ENCODE data around the gene APAF1. TPM values are rescaled to one million over a fixed set of nuclear protein-coding genes. Genes with fewer than 3 reads are reported as not detected.
"Not testable (repeated sequence)": the region's sequence is repeated elsewhere in the genome, so short reads cannot be mapped to it uniquely, and the experiment has no call there.

The APAF1 gene
- total RNA-seq, 1 donor from 2014 or later: 49.2 TPM

- Mint-ChIP-seq H3K27me3 (ENCODE audit: low read depth, unreplicated experiment) (peaks cover 2% of the 10 kb centered on the region), H3K27ac (ENCODE audit: unreplicated experiment) (peak overlapping the region; percentile 12), H3K4me3 (ENCODE audit: unreplicated experiment) (no peak overlapping the region), H3K36me3 (ENCODE audit: low read depth, unreplicated experiment) (peaks cover 3% of the 10 kb centered on the region), H3K4me1 (ENCODE audit: low read depth, unreplicated experiment) (peaks cover 28% of the 10 kb centered on the region), H3K9me3 (ENCODE audit: unreplicated experiment) (peaks cover 6% of the 10 kb centered on the region)
- Histone ChIP-seq H3K4me2 (ENCODE audit: low read length) (peak overlapping the region; percentile 72), H3K27me3 (ENCODE audit: insufficient read depth, low read length) (no peaks in the 10 kb centered on the region), H3K4me3 (ENCODE audit: insufficient read depth, low read depth, low read length) (no peak overlapping the region), H3K36me3 (ENCODE audit: insufficient read depth, low read length) (no peaks in the 10 kb centered on the region), H3K9ac (ENCODE audit: low read length) (peak overlapping the region; percentile 81), H3K79me2 (ENCODE audit: insufficient read depth, low read length) (no peaks in the 10 kb centered on the region), H4K20me1 (ENCODE audit: insufficient read depth, low read length) (no peaks in the 10 kb centered on the region), H3K27ac (ENCODE audit: low read depth, low read length) (peak overlapping the region; percentile 91), H2AFZ (ENCODE audit: low read depth, low read length) (peak overlapping the region; percentile 23), H3K9me3 (ENCODE audit: insufficient read depth, low read depth, low read length) (no peaks in the 10 kb centered on the region), H3K4me1 (ENCODE audit: insufficient read depth, low read length) (peaks cover 33% of the 10 kb centered on the region)
- DNase-seq (ENCODE audit: low read depth): peak; percentile 92
- TF ChIP-seq, protein P1, sequence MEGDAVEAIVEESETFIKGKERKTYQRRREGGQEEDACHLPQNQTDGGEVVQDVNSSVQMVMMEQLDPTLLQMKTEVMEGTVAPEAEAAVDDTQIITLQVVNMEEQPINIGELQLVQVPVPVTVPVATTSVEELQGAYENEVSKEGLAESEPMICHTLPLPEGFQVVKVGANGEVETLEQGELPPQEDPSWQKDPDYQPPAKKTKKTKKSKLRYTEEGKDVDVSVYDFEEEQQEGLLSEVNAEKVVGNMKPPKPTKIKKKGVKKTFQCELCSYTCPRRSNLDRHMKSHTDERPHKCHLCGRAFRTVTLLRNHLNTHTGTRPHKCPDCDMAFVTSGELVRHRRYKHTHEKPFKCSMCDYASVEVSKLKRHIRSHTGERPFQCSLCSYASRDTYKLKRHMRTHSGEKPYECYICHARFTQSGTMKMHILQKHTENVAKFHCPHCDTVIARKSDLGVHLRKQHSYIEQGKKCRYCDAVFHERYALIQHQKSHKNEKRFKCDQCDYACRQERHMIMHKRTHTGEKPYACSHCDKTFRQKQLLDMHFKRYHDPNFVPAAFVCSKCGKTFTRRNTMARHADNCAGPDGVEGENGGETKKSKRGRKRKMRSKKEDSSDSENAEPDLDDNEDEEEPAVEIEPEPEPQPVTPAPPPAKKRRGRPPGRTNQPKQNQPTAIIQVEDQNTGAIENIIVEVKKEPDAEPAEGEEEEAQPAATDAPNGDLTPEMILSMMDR (IDR thresholded peaks at IDR 0.05; ENCODE audit: insufficient read depth, low read depth, low read length): no peak
- no peak for TF ChIP-seq EZH2 (IDR thresholded peaks at IDR 0.05; ENCODE audit: insufficient read depth, low read length)
- FAIRE-seq: peak; percentile 99
Observed at GRCh38 chr12:98752726-98753125, 107.6 kb downstream of the APAF1 start.

GRCh38 chr12:98754095-98754494 lies 109.0 kb downstream of the APAF1 start:
- peak overlapping the region; percentile 91 for H3K27ac ChIP-seq (ENCODE audit: low read depth, low read length)
- TF ChIP-seq, protein P1 (IDR thresholded peaks at IDR 0.05; ENCODE audit: insufficient read depth, low read depth, low read length): no peak
- TF ChIP-seq EZH2 (IDR thresholded peaks at IDR 0.05; ENCODE audit: insufficient read depth, low read length): no peak

GRCh38 chr12:98755855-98756254 lies 110.8 kb downstream of the APAF1 start:
- not testable (repeated sequence) for H3K4me3 ChIP-seq (ENCODE audit: insufficient read depth, low read depth, low read length); H2AFZ ChIP-seq (ENCODE audit: low read depth, low read length); H4K20me1 ChIP-seq (ENCODE audit: insufficient read depth, low read length); H3K79me2 ChIP-seq (ENCODE audit: insufficient read depth, low read length); H3K9ac ChIP-seq (ENCODE audit: low read length); H3K36me3 ChIP-seq (ENCODE audit: insufficient read depth, low read length); H3K27me3 Mint-ChIP-seq (ENCODE audit: low read depth, unreplicated experiment); H3K4me2 ChIP-seq (ENCODE audit: low read length); H3K27me3 ChIP-seq (ENCODE audit: insufficient read depth, low read length); H3K4me3 Mint-ChIP-seq (ENCODE audit: unreplicated experiment); H3K36me3 Mint-ChIP-seq (ENCODE audit: low read depth, unreplicated experiment); H3K9me3 Mint-ChIP-seq (ENCODE audit: unreplicated experiment); H3K9me3 ChIP-seq (ENCODE audit: insufficient read depth, low read depth, low read length)
- TF ChIP-seq, protein P1 (IDR thresholded peaks at IDR 0.05; ENCODE audit: insufficient read depth, low read depth, low read length): peak; percentile 52
- Histone ChIP-seq H3K4me1 (ENCODE audit: insufficient read depth, low read length) (peaks cover 31% of the 10 kb centered on the region), H3K27ac (ENCODE audit: low read depth, low read length) (peak overlapping the region; percentile 48)
- DNase-seq (ENCODE audit: low read depth) (peak; percentile 81), FAIRE-seq (peak; percentile 47)
- Mint-ChIP-seq H3K27ac (ENCODE audit: unreplicated experiment) (peak overlapping the region; percentile 21), H3K4me1 (ENCODE audit: low read depth, unreplicated experiment) (peaks cover 28% of the 10 kb centered on the region)

More at GRCh38 chr12:98754095-98754494, 109.0 kb downstream of the APAF1 start:
- no peaks in the 10 kb centered on the region for H3K9me3 ChIP-seq (ENCODE audit: insufficient read depth, low read depth, low read length)
- no peaks in the 10 kb centered on the region for H3K27me3 Mint-ChIP-seq (ENCODE audit: low read depth, unreplicated experiment)
- no peaks in the 10 kb centered on the region for H3K79me2 ChIP-seq (ENCODE audit: insufficient read depth, low read length)
- peak overlapping the region; percentile 63 for H3K27ac Mint-ChIP-seq (ENCODE audit: unreplicated experiment)
- DNase-seq (ENCODE audit: low read depth) (peak; percentile 88), FAIRE-seq (peak; percentile 99)
- peak overlapping the region; percentile 17 for H3K4me3 Mint-ChIP-seq (ENCODE audit: unreplicated experiment)
- peaks cover 28% of the 10 kb centered on the region for H3K4me1 Mint-ChIP-seq (ENCODE audit: low read depth, unreplicated experiment)
- peaks cover 33% of the 10 kb centered on the region for H3K4me1 ChIP-seq (ENCODE audit: insufficient read depth, low read length)
- peaks cover 6% of the 10 kb centered on the region for H3K9me3 Mint-ChIP-seq (ENCODE audit: unreplicated experiment)
- H3K36me3 Mint-ChIP-seq (ENCODE audit: low read depth, unreplicated experiment): peaks cover 3% of the 10 kb centered on the region
- H3K4me2 ChIP-seq (ENCODE audit: low read length): peak overlapping the region; percentile 56
- no peaks in the 10 kb centered on the region for H3K27me3 ChIP-seq (ENCODE audit: insufficient read depth, low read length)
- H3K4me3 ChIP-seq (ENCODE audit: insufficient read depth, low read depth, low read length): no peak overlapping the region
- peak overlapping the region; percentile 81 for H3K9ac ChIP-seq (ENCODE audit: low read length)
- H4K20me1 ChIP-seq (ENCODE audit: insufficient read depth, low read length): no peaks in the 10 kb centered on the region
- peak overlapping the region; percentile 38 for H2AFZ ChIP-seq (ENCODE audit: low read depth, low read length)
- no peaks in the 10 kb centered on the region for H3K36me3 ChIP-seq (ENCODE audit: insufficient read depth, low read length)

Data from astrocyte (in vitro differentiated cells and primary cell).